ENCODE results near the gene RPS6KA1. TPM values are rescaled to one million over a fixed set of nuclear protein-coding genes. Genes with fewer than 3 reads are reported as not detected.

Gene RPS6KA1
- total and polyA plus RNA-seq, 9 of the 15 experiments (the other 6 are each of a cell fraction or from before 2014, with no cell fraction given), result 2.4 to 61.0 (median 35.5) TPM

DNA sequence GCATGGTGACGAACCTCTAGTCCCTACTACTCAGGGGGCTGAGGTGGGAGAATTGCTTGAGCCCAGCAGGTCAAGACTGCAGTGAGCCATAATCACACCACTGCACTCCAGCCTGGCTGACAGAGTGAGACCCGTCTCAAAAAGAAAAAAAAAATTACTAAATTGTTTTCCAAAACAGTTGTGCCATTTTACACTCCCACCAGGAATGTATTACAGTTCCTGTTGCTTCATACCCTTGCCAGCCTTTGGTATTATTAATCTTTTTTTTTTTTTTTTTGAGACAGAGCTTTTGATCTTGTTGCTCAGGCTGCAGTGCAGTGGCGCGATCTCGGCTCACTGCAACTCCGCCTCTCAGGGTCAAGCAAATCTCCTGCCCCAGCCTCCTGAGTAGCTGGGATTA, 55.9 kb downstream of the RPS6KA1 start:
- Histone ChIP-seq H3K9ac (ENCODE audit: insufficient read depth in 1 of 2, low read depth in 2 of 2, low read length in 2 of 2) (no peak overlapping the region), H3K27ac (ENCODE audit: extremely low read depth, low read depth, low read length) (no peak overlapping the region), H3K36me3 (ENCODE audit: control insufficient read depth, insufficient read depth, low read length) (no peaks in the 10 kb centered on the region), H3K4me3 (no peak overlapping the region), H3K79me2 (ENCODE audit: control insufficient read depth, insufficient read depth, low read length) (no peaks in the 10 kb centered on the region), H3K4me1 (replicated peaks in 1 of 2; ENCODE audit: control insufficient read depth in 2 of 2, insufficient read depth in 2 of 2, low read length in 2 of 2) (peaks cover 0 to 7% of the 10 kb centered on the region in 2 experiments; a peak in 1 of 5 replicates), H3K27me3 (ENCODE audit: control insufficient read depth in 2 of 2, insufficient read depth in 2 of 2, low read length in 2 of 2) (no peaks in the 10 kb centered on the region), H3K9me1 (ENCODE audit: control insufficient read depth, insufficient read depth, low read length) (no peaks in the 10 kb centered on the region), H3K9me3 (replicated peaks; ENCODE audit: control insufficient read depth, insufficient read depth, low read depth, low read length) (no peaks in the 10 kb centered on the region; the same call in 1 of the 2 replicates), H2AFZ (ENCODE audit: low read depth, low read length) (no peak overlapping the region), H3K4me2 (ENCODE audit: insufficient read depth, low read length) (no peak overlapping the region), H4K20me1 (replicated peaks; ENCODE audit: control insufficient read depth, insufficient read depth, low read length) (no peaks in the 10 kb centered on the region)
- no TSS peak for BruUV-seq (replicated peaks)
- ATAC-seq (no peak), DNase-seq (ENCODE audit: extremely low read depth in 1 of 4, low spot score in 3 of 4) (no peak), FAIRE-seq (no peak)
- in situ Hi-C loops (cut with MboI) (no loop called here), intact Hi-C loops (cut with micrococcal nuclease) (no loop called here)
- CTCF ChIA-PET (ENCODE audit: low intra/inter-chr PET ratio), result interaction anchor here (0.5 kb wide), 1 partner anchor 192 kb away, joined by 4 read pairs; no protein-coding TSS in a partner anchor
- POLR2A ChIA-PET, result interaction anchor here (0.6 to 1.9 kb wide), 3 partner anchors 11 to 321 kb away, joined by 3 to 13 read pairs (median 5); no protein-coding TSS in a partner anchor
- TF ChIP-seq CLOCK (CRISPR knock-in tag; IDR thresholded peaks at IDR 0.05; ENCODE audit: borderline replicate concordance) (no peak), ZNF395 (CRISPR knock-in tag; IDR thresholded peaks at IDR 0.05) (no peak)
- TF ChIP-seq, protein P1, sequence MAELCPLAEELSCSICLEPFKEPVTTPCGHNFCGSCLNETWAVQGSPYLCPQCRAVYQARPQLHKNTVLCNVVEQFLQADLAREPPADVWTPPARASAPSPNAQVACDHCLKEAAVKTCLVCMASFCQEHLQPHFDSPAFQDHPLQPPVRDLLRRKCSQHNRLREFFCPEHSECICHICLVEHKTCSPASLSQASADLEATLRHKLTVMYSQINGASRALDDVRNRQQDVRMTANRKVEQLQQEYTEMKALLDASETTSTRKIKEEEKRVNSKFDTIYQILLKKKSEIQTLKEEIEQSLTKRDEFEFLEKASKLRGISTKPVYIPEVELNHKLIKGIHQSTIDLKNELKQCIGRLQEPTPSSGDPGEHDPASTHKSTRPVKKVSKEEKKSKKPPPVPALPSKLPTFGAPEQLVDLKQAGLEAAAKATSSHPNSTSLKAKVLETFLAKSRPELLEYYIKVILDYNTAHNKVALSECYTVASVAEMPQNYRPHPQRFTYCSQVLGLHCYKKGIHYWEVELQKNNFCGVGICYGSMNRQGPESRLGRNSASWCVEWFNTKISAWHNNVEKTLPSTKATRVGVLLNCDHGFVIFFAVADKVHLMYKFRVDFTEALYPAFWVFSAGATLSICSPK (IDR thresholded peaks at IDR 0.05; ENCODE audit: borderline replicate concordance), result no peak
- WGBS (ENCODE audit: insufficient coverage, low coverage, missing lambda C conversion rate), result 60% methylated on average over 5 of the region's 6 CpGs
